AG09319 (cell line): ENCODE results near the gene SCAMP4.

ENCODE experiments used
- DNase-seq: peaks from one replicate; pipeline ENCODE4 v3.0.0-alpha.2; 2010; ENCODE audit warnings: low read depth; ENCODE audit errors: extremely low read depth
- TF ChIP-seq, protein P1 (sequence below): IDR thresholded peaks from 2 replicates; pipeline ENCODE4 v1.5.1; 2011; ENCODE audit warnings: low read depth, mild to moderate bottlenecking, inconsistent platforms, low read length, moderate library complexity

SCAMP4 gene

GRCh38 chr19:1913781-1914577 lies 8.8 kb downstream of the SCAMP4 start:
- TF ChIP-seq, protein P1, sequence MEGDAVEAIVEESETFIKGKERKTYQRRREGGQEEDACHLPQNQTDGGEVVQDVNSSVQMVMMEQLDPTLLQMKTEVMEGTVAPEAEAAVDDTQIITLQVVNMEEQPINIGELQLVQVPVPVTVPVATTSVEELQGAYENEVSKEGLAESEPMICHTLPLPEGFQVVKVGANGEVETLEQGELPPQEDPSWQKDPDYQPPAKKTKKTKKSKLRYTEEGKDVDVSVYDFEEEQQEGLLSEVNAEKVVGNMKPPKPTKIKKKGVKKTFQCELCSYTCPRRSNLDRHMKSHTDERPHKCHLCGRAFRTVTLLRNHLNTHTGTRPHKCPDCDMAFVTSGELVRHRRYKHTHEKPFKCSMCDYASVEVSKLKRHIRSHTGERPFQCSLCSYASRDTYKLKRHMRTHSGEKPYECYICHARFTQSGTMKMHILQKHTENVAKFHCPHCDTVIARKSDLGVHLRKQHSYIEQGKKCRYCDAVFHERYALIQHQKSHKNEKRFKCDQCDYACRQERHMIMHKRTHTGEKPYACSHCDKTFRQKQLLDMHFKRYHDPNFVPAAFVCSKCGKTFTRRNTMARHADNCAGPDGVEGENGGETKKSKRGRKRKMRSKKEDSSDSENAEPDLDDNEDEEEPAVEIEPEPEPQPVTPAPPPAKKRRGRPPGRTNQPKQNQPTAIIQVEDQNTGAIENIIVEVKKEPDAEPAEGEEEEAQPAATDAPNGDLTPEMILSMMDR, result no peak
- DNase-seq, result no peak

GRCh38 chr19:1914826-1915341 lies 9.7 kb downstream of the SCAMP4 start:
- no peak for DNase-seq
- TF ChIP-seq, protein P1, result no peak

DNA sequence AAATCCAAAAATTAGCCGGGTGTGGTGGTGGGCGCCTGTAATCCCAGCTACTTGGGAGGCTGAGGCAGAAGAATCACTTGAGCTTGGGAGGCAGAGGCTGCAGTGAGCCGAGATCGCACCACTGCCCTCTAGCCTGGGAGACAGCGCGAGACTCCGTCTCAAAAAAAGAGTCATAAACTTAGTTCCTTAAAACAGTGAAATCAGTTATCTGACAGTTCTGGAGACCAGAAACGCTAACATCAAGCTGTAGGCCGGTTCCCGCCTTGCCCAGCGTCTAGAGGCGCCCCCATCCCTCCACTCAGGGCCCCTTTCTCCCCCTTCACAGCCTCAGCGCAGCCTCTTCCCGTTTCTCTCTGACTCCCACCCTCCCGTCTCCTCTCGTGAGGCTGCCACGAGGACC lies 11.9 kb downstream of the SCAMP4 start:
- no peak for DNase-seq
- TF ChIP-seq, protein P1, result no peak

DNA sequence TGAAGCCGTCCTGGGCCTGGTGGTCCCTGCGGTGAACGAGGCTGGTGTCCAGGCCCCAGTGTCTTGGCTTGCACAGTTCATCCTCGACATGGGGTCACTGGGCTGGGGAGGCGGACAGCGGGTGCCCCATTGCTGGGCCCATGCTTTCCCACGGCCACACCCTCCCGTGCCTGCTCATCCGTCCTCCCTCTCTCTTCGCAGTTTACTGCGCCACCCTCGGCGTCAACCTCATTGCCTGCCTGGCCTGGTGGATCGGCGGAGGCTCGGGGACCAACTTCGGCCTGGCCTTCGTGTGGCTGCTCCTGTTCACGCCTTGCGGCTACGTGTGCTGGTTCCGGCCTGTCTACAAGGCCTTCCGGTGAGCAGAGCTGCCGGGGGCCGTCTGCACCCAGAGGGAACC lies 12.7 kb downstream of the SCAMP4 start:
- no peak for DNase-seq
- TF ChIP-seq, protein P1, result no peak

DNA sequence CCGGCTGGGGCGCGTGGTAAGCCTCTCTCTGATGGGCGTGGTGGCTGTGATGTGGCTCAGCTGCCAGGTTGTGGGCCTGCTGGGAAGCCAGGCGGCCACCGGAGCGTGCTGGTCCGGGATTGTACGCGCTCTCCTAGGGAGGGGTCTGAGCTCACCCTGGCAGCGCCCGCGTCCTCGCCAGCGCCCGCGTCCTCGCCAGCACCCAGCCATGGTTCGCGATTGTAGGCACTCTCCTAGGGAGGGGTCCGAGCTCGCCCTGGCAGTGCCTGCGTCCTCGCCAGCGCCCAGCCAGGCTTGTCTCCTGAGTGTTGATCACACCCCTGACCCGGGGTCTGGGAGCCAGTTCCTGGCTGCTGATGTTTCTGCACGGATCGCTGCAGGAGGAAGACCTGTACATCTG lies 13.8 kb downstream of the SCAMP4 start:
- no peak for DNase-seq
- TF ChIP-seq, protein P1, result no peak

- TF ChIP-seq, protein P1, result no peak
Measured at GRCh38 chr19:1920644-1921043, 15.4 kb downstream of the SCAMP4 start.

DNA sequence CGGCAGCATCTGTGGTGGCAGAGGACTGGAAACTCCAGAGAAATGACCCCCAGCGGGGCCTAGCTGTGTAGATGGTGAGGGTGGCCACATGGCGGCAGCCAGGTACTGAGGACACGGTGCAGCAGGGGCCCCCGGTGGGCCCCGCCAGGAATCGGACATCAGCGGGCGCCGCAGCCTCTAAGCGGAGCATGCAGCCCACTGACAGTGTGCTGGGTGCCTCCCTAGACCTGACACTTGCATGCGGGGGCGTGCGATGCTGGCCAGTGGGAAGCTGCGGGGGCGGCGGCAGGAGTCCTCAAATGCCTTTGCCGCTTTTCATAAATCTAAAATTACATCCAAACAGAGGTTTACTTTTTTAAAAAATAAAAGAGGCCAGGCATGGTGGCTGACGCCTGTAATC lies 16.1 kb downstream of the SCAMP4 start:
- TF ChIP-seq, protein P1, result no peak
- no peak for DNase-seq

More at GRCh38 chr19:1920644-1921043, 15.4 kb downstream of the SCAMP4 start:
- no peak for DNase-seq
